CD14-positive monocyte (primary cell): ENCODE data around the gene SLC39A9. TPM values are rescaled to one million over a fixed set of nuclear protein-coding genes. Genes with fewer than 3 reads are reported as not detected.
"Not testable (repeated sequence)": the region's sequence is repeated elsewhere in the genome, so short reads cannot be mapped to it uniquely, and the experiment has no call there.

Source experiments
- DNase-seq, 3 donors: peaks; one replicate each; pipeline ENCODE4 v3.0.0-alpha.2; 2011 to 2022
- H2AFZ ChIP-seq: 2 replicates; pipeline ENCODE4 v1.6.0; 2012; ENCODE audit warnings: mild to moderate bottlenecking, low read depth, low read length, inconsistent platforms; ENCODE audit not compliant: insufficient read depth, poor library complexity, severe bottlenecking
- H3K27ac ChIP-seq, 2 donors: 1 replicate in 1 of 2; 2 replicates in 1 of 2; pipeline ENCODE4 v1.5.1; 2012 to 2013; ENCODE audit warnings: low read length in 2 of 2, control low read depth in 1 of 2, inconsistent platforms in 1 of 2, low read depth in 1 of 2, mild to moderate bottlenecking in 1 of 2
- H3K27me3 ChIP-seq, 2 donors: one replicate each; pipeline versions ENCODE4 v1.6.0 to v1.6.1; 2011 to 2013; ENCODE audit warnings: low read length in 2 of 2; ENCODE audit not compliant: control insufficient read depth in 2 of 2, insufficient read depth in 2 of 2
- H3K36me3 ChIP-seq, 2 donors: replicated peaks in 1 of 2; 1 replicate in 1 of 2; 2 replicates in 1 of 2; pipeline versions ENCODE4 v1.5.1 to v1.6.1; 2012 to 2013; ENCODE audit warnings: low read length in 2 of 2, control low read depth in 1 of 2, inconsistent platforms in 1 of 2, mild to moderate bottlenecking in 1 of 2; ENCODE audit not compliant: insufficient read depth in 2 of 2, control insufficient read depth in 1 of 2
- H3K4me1 ChIP-seq, 2 donors: 1 replicate in 1 of 2; 2 replicates in 1 of 2; pipeline versions ENCODE4 v1.5.1 to v1.6.1; 2012 to 2013; ENCODE audit warnings: low read length in 2 of 2, control low read depth in 1 of 2, inconsistent platforms in 1 of 2, mild to moderate bottlenecking in 1 of 2, moderate library complexity in 1 of 2; ENCODE audit not compliant: insufficient read depth in 2 of 2, control insufficient read depth in 1 of 2
- H3K4me2 ChIP-seq: replicated peaks from 2 replicates; pipeline ENCODE3; 2012; ENCODE audit warnings: low read length, moderate library complexity, mild to moderate bottlenecking; ENCODE audit not compliant: poor library complexity, severe bottlenecking; ENCODE audit errors: extremely low read depth
- H3K4me3 ChIP-seq, 3 experiments: fragments of 200-600 bp in 1 of 3; sonication (generic) in 1 of 3; replicated peaks in 1 of 3; 1 replicate in 2 of 3; 2 replicates in 1 of 3; pipeline ENCODE4 v1.5.1; 2011 to 2013; ENCODE audit warnings: low read length in 3 of 3, mild to moderate bottlenecking in 3 of 3, control low read depth in 2 of 3, low read depth in 2 of 3, inconsistent platforms in 1 of 3, moderate library complexity in 1 of 3
- H3K79me2 ChIP-seq: 2 replicates; pipeline ENCODE4 v1.6.0; 2012; ENCODE audit warnings: mild to moderate bottlenecking, control low read depth, inconsistent platforms, low read length, moderate library complexity; ENCODE audit not compliant: insufficient read depth
- H3K9ac ChIP-seq: 2 replicates; pipeline ENCODE4 v1.6.0; 2017; ENCODE audit warnings: low read length, mild to moderate bottlenecking; ENCODE audit not compliant: insufficient read depth, poor library complexity, severe bottlenecking
- H3K9me3 ChIP-seq, 2 donors: replicated peaks in 1 of 2; 1 replicate in 1 of 2; 2 replicates in 1 of 2; pipeline versions ENCODE4 v1.5.1 to v1.6.1; 2012 to 2013; ENCODE audit warnings: low read length in 2 of 2, control low read depth in 1 of 2; ENCODE audit not compliant: control insufficient read depth in 1 of 2, insufficient read depth in 1 of 2
- H4K20me1 ChIP-seq: 2 replicates; pipeline ENCODE4 v1.6.0; 2012; ENCODE audit warnings: mild to moderate bottlenecking, low read length, control low read depth, moderate library complexity; ENCODE audit not compliant: insufficient read depth
- H3K27ac Mint-ChIP-seq, 7 donors: one replicate each; pipeline ENCODE4 v1.8.0; 2020; ENCODE audit warnings: mild to moderate bottlenecking in 7 of 7, mixed read lengths in 7 of 7, moderate library complexity in 6 of 7, inconsistent platforms in 2 of 7
- H3K27me3 Mint-ChIP-seq, 3 donors: one replicate each; pipeline ENCODE4 v1.8.0; 2021 to 2022; ENCODE audit warnings: low read depth in 3 of 3, mild to moderate bottlenecking in 3 of 3, mixed read lengths in 3 of 3, moderate library complexity in 3 of 3, inconsistent platforms in 1 of 3
- H3K36me3 Mint-ChIP-seq, 2 donors: one replicate each; pipeline ENCODE4 v1.8.0; 2020; ENCODE audit warnings: mixed read lengths in 2 of 2, inconsistent platforms in 1 of 2, mild to moderate bottlenecking in 1 of 2
- H3K4me1 Mint-ChIP-seq: one replicate; pipeline ENCODE4 v1.8.0; 2020; ENCODE audit warnings: mild to moderate bottlenecking, mixed read lengths
- H3K4me3 Mint-ChIP-seq, 2 donors: one replicate each; pipeline ENCODE4 v1.8.0; 2020; ENCODE audit warnings: mild to moderate bottlenecking in 2 of 2, mixed read lengths in 2 of 2, moderate library complexity in 1 of 2
- H3K9me3 Mint-ChIP-seq, 7 donors: one replicate each; pipeline ENCODE4 v1.8.0; 2020 to 2022; ENCODE audit warnings: mixed read lengths in 7 of 7, mild to moderate bottlenecking in 6 of 7, moderate library complexity in 6 of 7, inconsistent platforms in 2 of 7
- WGBS: methylation state at CpG from one replicate; pipeline ENCODE4 v1.1.5; 2013; ENCODE audit warnings: missing lambda C conversion rate; ENCODE audit not compliant: insufficient coverage; 5-methylcytosine and 5-hydroxymethylcytosine counted together
- intact Hi-C, 2 donors: fragments of 100-400 bp; cut with micrococcal nuclease; formaldehyde crosslinking; loops; one replicate each; pipeline versions ENCODE4 v1.15.0 to v1.15.1; 2023
- polyA plus RNA-seq, 3 donors: library from polyadenylated mRNA; depleted of rRNA in 1 of 3; unstranded in 2 of 3; stranded (reverse) in 1 of 3; fragments of 300-500 nt in 2 of 3; fragments of >200 nt in 1 of 3; fragmentation: Illumina TruSeq in 2 of 3; gene quantifications; 1 replicate in 2 of 3; 2 replicates in 1 of 3; pipeline ENCODE4 v1.2.3, GENCODE V29; 2012 to 2021
- TF ChIP-seq, protein P1 (sequence below): fragments of 200-600 bp; IDR thresholded peaks from one replicate; pipeline ENCODE4 v1.8.0; 2022; ENCODE audit warnings: antibody characterized with exemption, mild to moderate bottlenecking

The SLC39A9 gene
- polyA plus RNA-seq, 3 donors = 28.6 to 44.2 (median 37.6) TPM

DNA sequence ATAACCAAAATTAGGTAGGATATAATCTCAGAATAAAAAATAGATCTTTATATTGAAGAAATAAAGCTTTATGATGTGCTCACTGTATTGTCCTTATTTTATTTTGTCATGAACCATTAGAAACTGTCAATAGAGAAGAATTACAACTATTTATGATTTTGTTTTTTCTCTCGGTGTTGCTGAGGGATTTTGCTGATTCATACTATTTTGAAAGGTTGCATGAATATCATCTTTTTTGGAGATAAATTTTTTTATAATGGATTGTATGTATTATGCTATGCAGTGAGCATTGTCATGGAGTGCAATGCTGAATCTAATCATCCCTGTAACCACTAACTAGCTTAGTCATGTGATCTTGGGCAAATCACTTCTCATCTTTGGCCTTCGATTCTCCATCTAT is 15.0 kb downstream of the SLC39A9 start:
- H3K27ac ChIP-seq = no peak overlapping the region
- H3K36me3 ChIP-seq = no peaks in the 10 kb centered on the region
- H3K27me3 Mint-ChIP-seq = no peaks in the 10 kb centered on the region
- H3K4me3 Mint-ChIP-seq = no peak overlapping the region
- no peak overlapping the region for H3K27ac Mint-ChIP-seq
- H3K9me3 Mint-ChIP-seq = peaks cover 0 to 8% (median 6%) of the 10 kb centered on the region in 7 donors
- no peak overlapping the region for H3K9ac ChIP-seq
- TF ChIP-seq, protein P1, sequence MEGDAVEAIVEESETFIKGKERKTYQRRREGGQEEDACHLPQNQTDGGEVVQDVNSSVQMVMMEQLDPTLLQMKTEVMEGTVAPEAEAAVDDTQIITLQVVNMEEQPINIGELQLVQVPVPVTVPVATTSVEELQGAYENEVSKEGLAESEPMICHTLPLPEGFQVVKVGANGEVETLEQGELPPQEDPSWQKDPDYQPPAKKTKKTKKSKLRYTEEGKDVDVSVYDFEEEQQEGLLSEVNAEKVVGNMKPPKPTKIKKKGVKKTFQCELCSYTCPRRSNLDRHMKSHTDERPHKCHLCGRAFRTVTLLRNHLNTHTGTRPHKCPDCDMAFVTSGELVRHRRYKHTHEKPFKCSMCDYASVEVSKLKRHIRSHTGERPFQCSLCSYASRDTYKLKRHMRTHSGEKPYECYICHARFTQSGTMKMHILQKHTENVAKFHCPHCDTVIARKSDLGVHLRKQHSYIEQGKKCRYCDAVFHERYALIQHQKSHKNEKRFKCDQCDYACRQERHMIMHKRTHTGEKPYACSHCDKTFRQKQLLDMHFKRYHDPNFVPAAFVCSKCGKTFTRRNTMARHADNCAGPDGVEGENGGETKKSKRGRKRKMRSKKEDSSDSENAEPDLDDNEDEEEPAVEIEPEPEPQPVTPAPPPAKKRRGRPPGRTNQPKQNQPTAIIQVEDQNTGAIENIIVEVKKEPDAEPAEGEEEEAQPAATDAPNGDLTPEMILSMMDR = no peak
- H3K36me3 Mint-ChIP-seq = peaks cover 0 to 7% of the 10 kb centered on the region in 2 donors
- H3K79me2 ChIP-seq = peaks cover 76% of the 10 kb centered on the region
- peaks cover 10 to 11% of the 10 kb centered on the region in 2 donors for H3K4me1 ChIP-seq
- no CpG with 5 or more reads among the region's 2 CpGs for WGBS
- H3K4me3 ChIP-seq = no peak overlapping the region
- H3K4me2 ChIP-seq = no peak overlapping the region
- no peaks in the 10 kb centered on the region for H3K27me3 ChIP-seq
- no peak for DNase-seq
- H3K9me3 ChIP-seq = no peaks in the 10 kb centered on the region
- intact Hi-C loops = no loop called here
- H3K4me1 Mint-ChIP-seq = peaks cover 19% of the 10 kb centered on the region
- peaks cover 47% of the 10 kb centered on the region for H4K20me1 ChIP-seq
- no peak overlapping the region for H2AFZ ChIP-seq

DNA sequence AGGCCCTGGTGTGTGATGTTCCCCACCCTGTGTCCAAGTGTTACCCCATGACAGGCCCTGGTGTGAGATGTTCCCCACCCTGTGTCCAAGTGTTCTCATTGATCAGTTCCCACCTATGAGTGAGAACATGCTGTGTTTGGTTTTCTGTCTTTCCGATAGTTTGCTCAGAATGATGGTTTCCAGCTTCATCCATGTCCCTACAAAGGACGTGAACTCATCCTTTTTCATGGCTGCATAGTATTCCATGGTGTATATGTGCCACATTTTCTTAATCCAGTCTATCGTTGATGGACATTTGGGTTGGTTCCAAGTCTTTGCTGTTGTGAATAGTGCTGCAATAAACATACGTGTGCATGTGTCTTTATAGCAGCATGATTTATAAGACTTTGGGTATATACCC is 17.6 kb downstream of the SLC39A9 start:
- no CpG with 5 or more reads among the region's 4 CpGs for WGBS
- H3K4me3 ChIP-seq, DNase-seq, H3K27me3 Mint-ChIP-seq, H3K9me3 ChIP-seq, H3K27ac ChIP-seq, H3K36me3 Mint-ChIP-seq, H3K27me3 ChIP-seq, H3K27ac Mint-ChIP-seq, H3K4me2 ChIP-seq, H3K9ac ChIP-seq, H3K4me1 ChIP-seq, H2AFZ ChIP-seq, H3K4me3 Mint-ChIP-seq, H3K36me3 ChIP-seq, intact Hi-C loops: not testable (repeated sequence)
- peaks cover 36% of the 10 kb centered on the region for H4K20me1 ChIP-seq
- H3K79me2 ChIP-seq = peaks cover 55% of the 10 kb centered on the region
- Mint-ChIP-seq H3K4me1 (peaks cover 15% of the 10 kb centered on the region), H3K9me3 (peaks cover 0 to 12% (median 7%) of the 10 kb centered on the region in 7 donors)
